ENCODE measurements around the gene NAA80.

NAA80 gene

DNA sequence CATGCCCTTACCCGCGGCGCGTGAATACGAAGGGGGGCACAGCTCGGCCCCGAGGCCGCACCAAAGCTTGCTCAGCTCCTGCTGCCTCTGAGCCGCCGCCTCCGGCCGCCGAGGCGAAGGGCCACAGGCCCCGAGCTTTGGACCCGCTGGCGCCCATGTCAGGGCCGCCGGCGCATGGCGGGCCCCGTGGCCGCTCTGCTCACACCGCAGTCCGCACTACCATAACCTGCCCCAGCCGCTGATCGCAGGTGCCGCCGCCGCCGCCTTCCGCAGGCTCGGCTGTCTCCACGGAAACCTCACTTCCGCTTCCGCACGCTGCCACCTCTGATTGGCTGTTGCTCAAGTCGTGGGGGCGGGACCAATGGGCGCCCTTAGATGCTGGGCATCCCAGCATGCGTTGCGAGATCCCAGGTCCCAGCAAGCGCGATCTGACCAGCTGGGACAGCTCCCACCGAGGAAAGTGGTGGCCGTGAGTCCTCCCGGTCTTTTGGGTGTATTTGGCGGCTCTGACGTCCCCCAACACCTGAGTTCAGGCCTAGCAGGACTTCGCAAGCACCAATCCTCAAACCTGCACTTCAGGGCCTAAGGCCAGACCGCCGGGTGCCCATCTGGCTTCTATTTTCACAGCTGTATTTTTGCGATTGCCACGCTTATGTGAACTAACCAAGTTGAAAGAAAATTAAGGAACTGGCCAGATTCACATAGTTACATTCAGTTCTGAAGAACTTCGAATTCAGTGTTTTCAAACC, 28.9 kb upstream of the NAA80 start, which contains the start of gene TUSC2:
TUSC2 (minus strand) TSS at position 281 of the 749 bp plus-strand sequence; CDS start at position 157, 124 bp downstream.
- DNase-seq = peak; percentile 83 to 90 (median 86)

DNA sequence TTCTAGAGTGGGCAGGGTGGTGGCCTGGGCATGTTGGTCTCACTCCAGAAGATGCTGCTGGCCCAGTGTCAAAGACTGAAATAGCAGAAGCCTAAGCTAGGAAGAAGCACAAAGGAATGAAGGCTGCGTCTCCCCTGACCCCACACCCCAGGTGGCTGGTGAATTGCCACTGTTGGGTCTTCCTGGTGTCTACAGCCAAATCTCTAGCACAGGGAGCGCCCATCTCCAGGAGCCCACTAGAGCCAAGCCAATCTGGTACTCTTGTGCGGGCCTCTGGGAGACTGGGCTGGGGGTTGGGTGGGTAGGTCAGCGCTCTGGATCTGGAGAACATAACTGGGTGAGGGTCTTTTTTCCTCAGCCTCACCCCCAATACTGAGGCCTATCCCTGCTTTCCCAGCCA, 27.9 kb upstream of the NAA80 start:
- no peak for DNase-seq

DNA sequence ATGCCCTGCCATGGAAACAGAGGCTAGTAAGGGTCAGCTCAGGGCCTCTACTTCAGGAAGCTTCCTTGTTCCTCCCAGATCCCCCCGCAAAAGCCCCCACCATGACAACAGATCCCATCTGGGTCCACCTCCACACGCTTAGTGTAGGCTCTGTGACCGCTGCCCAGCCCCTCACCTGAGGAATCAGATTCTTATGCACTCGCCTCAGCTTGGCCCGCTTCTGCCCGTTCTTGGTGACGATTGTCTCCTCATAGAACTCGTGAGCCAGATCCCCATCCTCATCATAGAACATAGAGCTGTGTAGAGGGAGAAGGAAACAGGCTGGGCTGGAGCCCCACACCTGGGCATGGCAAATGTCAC, 27.0 kb upstream of the NAA80 start:
- DNase-seq = no peak

DNA sequence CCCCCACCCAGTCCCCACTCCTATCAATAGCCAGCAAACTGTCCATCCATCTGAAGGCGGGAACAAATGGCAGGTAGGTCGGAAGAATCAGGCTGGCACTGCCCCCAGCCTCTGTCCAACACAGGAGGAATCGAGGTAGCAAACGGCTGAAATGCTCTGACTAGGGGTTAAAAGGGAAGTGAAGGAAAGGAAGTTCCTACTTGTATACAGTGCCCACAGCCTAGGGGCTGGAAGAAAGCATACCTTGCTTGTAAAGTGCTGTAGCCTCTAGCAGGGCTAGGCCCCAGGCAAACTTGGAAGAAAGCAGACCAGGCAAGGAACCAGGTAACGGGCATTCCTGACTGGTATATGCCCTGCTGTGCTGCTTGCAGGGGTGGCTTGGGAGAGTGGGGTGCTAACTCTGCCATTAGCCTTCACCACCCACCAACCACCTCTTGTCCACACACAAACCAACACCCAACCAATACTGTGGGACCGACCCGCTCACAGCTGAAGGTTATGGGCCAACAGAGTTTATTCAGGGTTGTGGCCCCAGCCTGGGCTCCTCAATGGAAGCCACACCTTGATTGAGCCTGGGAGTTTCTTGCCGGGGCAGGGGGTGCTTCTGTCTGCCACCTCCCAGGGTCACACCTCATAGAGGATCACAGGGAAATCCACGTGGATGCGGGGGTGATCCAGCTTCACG, 26.4 kb upstream of the NAA80 start:
- no peak for DNase-seq

DNA sequence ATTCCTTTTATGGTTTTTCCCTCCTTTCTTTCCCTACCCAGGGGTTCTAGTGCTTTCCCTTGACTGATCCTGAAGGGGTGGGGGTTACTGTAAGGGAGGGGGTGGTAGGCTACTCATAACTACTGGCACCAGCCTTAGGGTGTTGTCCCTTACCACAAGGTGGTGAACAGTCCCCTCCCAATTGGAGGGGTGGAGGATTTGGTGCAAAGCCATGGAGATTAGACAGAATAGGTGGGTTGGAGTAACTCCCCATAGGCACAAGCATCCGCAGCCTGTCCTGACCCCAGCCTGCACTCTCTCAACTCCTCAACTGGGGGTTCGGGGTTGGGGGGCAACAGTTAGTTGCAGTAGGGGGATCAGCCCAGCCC, 25.9 kb upstream of the NAA80 start:
- DNase-seq = no peak

DNA sequence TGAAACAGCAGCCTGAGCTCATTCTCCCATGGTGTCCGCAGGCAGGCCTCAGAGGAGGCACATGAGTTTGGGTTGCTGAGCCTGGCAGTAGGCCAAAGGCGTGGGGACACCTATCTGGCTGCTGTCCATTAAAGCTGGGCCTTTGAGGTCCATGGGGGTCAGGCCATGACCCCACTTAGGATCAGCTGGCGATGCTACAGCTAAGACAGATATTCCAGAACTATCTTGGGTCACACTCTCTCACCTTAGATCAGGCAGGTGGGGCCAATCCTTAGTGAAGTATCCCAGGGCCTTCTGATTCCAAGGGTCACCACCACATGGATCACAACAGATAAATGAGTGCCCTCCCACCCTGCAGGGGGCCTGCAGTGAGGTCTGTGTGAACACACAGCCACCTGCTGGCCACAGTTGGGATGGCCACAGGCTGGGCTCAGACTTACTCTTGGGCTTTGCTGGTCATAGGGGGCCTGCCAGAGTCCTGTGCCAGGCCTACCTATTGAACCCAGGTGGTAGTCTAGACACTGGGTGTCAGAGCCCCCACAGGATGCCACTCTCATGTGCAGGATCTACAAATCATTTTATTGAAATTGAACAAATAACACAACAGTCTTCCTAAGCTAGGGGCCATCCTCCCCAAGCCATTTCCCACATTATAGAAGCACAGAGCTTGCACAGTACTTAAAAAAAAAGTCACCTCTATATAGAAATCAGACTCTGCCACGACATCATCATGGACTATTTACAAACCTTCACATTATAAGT, 25.3 kb upstream of the NAA80 start:
- DNase-seq = peak in 3 of 4 experiments; percentile 30 to 43 (median 35)

DNA sequence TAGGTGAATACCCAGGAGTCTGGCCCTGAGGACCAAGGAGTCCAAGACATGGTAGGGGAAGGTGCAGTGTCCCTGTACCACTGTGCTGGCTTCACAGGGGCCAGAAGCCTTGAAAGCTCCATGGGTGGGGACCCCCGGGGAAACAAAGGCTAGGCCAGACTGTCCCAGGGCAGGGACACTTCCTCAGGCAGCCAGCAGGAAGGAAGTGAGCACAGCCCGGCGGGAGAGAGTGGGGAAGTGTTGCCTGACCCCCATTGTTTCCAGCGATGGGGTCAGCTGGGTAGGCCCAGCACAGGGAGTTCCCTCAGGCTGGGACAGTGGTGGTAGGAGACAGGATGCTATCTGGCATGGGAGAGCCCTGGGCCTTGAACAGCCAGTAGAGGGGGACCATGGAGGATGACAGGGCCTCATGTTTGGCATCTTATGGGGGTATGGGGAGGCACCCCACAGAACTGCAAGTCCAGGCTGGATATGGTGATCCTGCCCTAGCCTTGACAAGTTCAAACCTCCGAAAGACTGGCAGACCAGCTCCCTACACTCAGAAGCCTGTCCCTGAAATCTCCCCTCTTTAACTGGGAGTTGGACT, 24.5 kb upstream of the NAA80 start:
- no peak for DNase-seq

DNA sequence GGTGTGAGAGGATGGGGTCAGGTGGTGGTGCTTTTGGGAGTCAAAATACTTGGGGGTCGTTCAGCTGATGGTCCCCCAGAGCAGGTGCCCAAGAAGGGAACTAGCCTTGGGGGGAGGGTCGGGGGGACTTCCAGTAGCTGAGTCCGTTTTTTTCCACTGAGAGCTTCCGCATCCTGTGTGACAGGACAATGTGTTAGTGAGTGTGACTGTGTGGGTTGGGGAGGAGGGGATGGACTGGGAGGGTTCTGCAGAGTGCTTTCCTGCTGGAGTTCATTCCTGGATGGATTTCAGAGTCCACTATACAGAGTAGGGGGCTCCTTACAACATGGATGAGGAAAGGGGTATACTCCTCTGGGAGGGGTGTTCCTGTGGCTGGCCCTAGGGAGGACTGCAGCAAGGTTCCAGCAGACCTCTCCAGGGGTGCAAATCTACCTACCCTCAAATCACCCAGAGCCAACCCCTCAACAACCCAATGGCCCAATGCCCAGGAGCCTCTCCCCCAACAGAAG, 23.9 kb upstream of the NAA80 start:
- DNase-seq = no peak

DNA sequence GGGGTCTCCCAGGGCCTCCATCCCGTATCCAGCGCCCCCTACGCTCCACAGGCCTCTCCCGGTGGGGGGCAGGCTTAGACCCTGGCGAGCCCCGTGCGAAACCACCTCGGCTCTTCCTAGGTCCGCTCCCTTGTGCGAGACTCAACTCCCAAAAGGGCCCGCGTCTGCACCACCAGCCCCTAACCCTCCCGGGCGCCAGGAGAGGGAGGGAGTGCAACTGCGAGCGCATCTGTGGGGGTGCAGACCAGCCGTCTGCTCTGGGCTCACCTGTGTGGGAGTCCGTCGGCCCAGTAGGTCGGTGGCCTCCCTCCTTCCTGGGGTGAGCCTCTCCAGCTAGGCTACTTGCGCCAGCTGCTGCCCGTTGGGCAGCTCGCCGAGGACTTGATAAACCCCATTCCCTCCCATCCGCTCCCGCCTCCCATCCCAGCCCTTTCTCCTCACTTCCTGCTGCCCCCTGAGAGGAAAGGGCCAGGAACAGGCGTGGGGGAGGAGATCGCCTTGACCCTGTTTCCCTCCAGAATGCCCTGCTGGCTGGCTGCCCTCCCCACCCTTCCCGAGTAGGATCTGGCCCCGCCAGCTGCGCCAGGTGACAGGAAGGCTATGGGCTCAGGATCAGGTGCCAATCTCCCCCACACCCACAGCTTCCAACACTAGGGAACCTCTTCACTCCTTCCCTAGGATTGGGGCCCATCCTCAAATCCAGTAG, 23.3 kb upstream of the NAA80 start, which contains the start of gene HYAL2:
HYAL2 (minus strand) TSS at position 360 of the 706 bp plus-strand sequence. CDS start 2,256 bp downstream, outside the sequence.
- no peak for DNase-seq

DNA sequence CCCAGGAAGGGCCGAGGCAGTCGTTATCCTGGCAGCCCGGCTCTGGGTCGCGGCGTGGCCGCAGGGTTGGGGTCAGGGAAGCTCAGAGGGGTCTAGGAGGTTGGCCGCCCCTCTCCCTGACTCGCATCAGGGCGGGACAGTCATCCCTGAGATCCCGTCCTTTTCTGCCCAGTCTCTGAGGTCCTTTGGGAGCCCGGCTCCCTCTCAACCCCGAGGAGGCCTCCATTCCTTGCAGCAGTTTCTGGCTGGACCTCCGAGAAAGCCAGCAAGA, 22.8 kb upstream of the NAA80 start:
- no peak for DNase-seq

DNA sequence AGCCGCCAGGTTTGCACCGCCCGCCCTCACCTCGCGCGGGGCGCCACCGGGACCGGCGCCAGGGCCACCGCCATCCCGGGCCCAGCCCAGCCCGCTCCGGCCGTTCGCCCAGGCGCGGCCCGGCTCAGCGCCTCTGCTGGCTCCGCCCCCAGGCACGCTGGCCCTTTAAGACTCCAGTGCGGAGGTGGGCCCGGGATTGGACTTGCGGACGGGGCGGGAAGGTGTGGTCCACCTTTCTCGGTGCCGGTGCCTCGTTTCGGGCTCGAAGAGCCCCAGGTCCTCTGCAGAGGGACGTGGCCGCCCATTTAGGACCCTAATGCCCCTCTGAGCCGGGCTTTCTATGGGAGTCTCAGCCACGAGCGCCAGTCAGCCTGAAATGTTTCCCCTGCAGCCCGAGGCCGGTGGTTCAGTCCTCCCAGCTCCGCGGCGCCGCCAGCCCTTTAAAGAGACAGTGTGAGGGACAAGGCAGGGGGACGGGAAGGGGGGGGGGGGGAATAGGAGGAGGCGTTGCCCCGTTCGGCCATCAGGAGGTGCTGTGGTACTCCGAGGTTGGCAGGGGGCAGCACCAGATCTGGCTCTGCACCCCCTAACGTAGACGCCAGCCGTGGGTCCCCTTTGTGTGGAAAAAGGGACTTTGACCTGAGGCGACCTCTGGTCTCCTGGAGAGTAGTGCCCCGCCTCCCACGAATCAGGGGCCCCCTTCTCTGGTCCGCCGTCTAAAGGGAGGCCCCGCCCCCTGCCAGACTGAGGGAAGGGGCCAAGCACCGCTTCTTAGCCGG, 22.3 kb upstream of the NAA80 start:
- DNase-seq = peak; percentile 64 to 74 (median 72)

DNA sequence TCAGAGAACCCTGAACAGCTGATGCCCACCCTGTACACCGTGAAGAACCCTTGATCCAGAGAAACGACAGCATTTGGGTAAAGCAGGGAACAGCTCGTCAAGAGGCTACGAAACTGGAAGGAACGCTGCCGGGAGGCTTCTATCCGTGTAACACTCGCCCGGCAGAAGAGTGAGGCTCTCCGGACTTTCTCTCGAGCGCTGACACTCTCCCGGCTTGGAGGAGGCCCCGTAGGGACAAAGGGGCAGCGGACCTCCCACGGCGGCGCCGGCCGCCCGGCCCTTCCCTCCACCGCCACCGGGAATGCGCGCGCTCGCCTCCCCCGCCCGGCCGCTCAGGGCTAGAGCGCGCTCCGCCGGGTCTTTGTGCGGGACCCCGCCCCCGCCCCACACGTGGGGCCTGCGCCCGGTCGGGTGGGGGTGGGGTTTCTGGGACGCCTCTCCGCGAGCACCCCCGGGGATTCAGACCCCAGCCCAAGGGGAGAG, 21.7 kb upstream of the NAA80 start:
- peak in 3 of 4 experiments; percentile 56 to 60 (median 59) for DNase-seq

DNA sequence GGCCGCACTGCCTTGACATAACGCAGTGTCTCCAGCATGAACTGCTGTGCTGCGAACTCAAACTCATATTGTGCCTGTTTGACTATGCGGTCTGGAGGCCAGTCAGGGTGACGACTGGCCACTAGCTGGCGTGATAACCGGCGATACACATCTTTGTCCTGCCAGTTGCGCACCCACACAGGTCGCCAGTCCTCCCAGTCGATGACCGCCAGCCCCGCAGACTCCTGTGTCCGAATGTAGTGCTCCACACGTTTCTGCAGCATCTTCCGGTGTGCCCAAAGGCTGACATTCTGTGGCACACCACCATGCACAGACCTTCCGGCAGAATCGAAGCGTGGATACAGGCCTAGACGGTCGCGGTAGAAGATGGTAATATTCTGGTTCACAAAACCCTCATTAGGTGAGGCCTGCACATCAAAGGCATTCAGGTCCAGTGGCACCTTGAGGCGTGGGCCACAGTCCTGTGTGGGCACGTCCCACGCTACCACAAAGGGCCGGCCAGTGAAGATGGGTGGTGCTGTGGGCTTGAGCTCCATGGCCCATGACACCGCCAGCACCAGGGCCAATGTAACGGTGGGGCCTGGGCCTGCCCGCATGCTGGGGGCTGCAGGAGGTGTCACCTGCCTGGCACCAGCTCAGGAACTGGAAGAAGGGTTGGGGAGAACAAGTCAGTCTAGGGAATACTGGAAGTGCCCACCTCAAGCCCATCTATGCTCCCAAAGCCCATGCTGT, 20.9 kb upstream of the NAA80 start:
- no peak for DNase-seq

DNA sequence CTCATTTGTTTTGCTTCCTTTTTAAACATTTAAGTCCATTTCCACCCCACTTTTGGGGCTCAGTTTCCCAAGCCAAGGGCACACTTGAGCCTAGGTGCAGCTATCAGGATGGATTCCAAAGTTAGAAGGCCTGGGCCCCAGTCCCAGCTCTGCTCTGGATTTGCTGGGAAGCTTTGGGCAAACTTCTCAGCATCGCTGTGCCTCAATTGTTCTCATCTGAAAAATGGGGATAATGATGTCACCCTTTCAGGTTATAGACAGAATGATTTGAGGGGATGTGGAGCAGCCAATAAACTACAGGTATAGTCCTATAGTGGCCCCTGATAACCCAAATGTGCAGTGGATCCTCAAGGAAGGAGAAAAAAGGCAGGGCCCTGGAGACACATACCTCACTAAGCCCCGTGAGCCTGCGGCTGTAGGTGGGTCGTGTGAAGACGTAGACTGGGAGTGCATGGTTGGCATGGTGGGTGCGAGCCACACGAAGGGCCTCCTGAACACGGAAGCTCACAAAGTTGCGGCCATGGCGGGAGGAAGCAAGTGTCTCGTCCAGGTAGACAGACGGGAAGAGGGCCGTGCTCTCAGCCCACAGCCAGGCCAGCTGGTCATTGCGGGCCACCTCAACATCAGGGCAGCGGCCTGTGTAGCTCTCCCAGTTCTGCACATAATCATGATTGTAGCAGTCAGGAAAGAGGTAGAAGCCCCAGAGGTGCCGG, 20.1 kb upstream of the NAA80 start:
- no peak for DNase-seq

DNA sequence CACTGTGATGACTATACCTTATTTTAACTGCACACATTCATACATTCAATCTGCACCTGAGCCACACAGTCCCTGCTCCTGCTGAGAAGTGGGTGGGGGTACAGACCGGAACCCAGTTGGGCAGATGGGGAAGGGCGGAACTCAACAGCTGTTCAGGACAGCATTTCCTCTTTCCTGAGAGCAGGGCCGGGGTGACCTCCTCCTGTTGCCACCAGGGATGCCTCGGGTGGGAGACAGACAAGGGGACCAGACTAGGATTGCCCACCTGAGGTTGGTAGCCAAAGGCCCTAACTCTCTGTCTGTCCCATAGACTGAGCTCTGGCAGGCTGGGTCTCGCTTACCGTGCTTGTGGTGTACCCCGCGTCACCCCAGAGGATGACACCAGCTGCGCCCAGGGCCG, 19.4 kb upstream of the NAA80 start:
- DNase-seq = no peak

DNA sequence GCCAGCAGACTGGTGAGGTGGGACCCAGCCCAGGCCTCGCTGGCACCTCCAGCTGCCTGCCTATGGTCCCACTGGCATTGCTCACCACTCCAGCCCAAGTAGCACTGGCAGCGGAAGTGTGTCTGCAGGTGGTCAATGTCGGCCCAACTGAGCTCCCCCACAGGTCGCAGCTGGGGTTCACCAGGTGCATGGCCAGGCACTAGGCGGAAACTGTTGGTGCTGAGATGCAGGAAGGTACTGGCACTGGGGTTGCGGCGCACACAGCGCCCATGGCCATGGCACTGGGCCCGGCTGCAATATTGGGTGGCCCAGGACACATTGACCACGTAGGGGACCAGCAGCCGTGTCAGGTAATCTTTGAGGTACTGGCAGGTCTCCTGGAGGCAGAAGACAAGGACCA, 19.0 kb upstream of the NAA80 start:
- DNase-seq = no peak

DNA sequence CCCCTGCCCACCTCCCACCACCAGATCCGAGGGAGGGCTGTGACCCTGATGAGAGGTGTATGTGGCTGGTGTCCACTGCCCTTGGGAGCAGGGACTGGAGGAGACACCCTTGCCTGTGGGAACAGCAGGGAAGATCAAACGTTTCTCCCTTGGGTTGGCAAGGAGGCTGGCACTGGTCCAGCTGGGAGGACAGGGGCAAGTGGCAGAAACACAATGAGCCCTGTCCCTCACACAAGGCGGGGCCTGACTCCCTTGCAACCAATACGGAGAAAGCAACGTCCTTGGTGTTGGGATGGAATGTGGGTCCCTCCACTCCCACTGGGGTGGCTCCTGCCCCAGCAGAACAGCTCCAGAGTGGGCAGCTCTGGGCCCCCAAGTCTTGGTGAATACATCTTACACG, 18.1 kb upstream of the NAA80 start:
- no peak for DNase-seq

DNA sequence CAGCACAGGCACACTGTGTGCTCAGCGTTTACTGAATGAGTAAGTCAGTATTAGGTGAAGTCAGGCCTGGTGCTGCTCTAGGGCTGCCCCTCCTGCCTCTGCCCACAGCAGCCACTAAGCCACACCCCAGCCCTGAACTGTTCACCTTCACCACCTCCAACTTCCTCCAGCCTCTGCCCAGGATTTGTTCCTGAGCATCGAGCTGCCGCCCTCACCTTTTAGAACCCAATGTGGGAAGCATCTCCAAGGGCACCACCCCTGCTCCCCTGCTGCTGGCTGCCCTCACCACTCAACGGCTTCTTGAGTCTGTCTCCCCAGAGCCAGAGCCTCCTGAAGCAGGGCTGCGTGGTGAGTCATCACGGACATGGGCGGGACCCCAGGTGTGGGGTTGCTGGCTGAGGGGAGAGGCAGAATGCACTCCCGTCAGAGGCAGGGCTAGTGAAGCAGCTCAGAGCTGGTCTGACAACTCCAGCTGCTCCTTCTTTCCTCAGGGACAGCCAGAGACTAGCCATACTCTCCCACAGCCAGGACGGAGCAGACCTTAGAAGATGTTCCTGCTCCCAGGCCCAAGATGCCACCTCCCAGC, 17.5 kb upstream of the NAA80 start:
- DNase-seq = peak in 3 of 4 experiments; percentile 18 to 45 (median 30)

DNA sequence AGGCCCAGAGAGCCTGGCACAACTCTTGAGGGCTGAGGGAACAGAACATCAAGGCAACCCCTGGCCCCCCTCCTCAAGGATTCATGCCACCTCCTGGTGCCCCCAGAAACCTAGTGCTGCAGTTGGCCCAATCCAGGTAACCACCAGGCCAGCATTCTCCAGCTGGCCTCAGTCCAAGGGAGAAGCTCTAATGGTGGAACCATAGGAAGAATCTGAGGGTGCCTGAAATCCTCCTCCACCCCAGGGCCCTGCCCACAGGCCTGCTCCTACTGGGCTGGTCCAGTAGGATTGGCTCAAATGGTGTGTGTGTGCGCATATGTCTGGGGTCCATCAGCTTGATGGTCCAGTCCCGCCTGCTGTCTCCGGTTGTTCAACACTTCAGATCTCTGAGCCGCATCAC, 15.6 kb upstream of the NAA80 start:
- no peak for DNase-seq

DNA sequence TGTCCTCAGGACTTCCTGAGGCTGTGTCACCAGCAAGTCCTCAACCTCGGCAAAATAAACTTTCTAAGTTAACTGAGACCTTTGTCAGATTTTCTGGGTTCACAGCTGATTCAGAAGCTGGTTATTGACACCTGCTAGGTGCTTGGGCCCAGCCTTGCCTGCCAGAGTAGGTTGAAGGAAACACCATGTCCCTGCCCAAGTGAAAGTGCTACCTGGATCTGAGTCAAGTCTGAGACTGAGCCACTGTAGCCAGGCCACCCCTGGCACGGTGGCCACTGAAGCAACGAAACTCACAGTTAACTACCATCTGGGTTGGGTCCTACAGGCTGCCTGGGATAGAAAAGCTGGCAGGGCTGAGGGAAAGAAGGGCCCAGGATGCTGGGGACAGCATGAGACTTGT, 15.1 kb upstream of the NAA80 start:
- DNase-seq = no peak
